Limb (tissue), 2 donors: ENCODE data around the gene TAF6.

ENCODE experiments used
- DNase-seq, 2 donors: peaks; one replicate each; pipeline ENCODE4 v3.0.0-alpha.2; 2016; ENCODE audit errors: extremely low spot score in 2 of 2

TAF6 gene

DNA sequence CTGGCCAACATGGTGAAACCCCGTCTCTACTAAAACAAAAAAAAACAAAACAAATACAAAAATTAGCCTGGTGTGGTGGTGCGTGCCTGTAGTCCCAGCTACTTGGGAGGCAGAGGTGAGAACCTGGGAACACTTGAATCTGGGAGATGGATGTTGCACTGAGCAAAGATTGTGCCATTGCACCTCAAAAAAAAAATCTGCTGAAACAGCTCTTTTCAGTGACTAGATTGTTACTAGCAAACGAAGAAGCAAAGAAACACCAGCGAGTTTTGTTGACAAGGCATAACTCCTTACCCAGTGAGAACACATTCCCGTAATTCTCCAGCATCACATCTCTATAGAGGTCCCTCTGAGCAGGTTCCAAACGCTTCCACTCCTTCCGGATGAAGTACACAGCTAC, 44.3 kb downstream of the TAF6 start:
- DNase-seq, result no peak

GRCh38 chr7:100072462-100072861, 46.7 kb downstream of the TAF6 start:
- DNase-seq, result no peak

DNA sequence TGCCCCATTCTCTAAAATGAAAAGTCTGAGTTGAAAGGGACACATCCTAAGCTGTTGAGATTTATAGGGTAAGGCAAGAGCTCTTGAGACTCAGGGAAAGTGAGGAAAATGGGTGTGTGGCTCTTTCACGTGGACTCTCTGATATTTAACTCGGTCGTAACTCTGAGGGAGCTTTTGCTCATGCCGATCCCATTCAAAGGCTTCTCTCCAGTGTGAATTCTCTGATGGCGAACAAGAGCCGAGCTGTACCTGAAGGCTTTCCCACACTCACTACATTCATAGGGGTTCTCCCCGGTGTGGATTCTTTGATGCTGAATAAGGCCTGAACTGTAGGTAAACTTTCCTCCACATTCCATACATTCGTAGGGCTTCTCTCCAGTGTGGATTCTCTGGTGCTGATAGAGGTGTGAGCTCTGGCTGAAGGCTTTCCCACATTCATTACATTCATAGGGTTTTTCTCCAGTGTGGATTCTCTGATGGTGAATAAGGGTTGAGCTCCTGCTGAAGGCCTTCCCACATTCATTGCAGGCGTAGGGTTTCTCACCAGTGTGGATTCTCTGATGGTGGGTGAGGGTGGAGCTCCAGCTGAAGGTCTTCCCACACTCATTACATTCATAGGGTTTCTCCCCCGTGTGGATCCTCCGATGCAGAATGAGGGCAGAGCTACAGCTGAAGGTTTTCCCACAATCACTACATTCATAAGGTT, 48.0 kb downstream of the TAF6 start:
- no peak for DNase-seq

- DNase-seq, result no peak
Observed at GRCh38 chr7:100069991-100070390, 49.2 kb downstream of the TAF6 start.

DNA sequence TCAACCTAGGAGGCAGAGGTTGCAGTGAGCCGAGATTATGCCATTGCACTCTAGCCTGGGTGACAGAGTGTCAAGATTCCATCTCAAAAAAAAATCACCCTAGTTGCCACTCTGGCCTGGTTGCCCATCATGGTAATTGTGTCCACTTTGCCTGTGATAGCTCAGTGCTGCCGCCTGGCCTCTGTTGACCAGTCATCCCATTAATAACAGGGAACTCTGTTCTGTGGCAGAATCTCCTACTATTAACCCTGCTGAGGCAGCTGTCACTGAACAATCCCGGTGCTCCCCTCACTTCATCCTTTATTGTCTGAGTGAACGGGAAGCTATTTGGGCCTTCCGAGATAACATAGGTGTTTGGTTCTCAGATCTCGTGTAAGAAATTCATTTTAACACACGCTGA, 52.2 kb downstream of the TAF6 start:
- DNase-seq, result no peak

DNA sequence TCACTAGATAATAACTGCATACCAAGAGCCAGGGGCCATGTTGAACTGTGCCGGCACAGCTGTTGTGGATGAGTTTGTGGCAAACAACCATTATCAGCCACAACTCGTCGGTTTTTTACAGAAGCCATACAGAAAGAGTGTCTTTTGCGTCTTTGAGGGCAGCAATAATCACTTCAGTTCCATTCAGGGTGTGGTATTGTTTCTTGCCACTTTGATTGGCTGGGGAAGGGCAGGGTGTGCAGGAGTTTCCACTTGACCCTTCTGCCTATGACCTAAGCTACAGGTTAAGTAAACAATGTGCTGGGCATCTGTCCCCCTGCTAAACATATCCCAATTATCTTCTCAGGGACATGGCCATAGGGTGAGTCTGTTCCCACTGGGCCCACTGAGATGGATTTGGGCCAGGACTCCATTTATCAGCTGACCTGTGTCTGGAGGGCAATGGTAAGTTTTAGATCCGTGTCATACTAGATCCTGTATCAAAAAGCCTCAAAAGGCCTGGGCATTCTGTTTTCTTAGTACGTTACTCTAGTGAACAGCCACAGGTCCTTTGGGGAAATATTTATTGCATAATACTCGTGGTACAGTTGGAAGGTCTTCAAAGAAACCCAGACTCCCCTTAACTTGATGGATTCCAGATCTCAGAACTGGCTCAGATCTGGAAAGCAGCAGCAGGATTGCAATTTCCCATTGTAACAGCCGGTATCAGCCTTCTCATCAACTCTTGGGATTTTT, 53.5 kb downstream of the TAF6 start:
- DNase-seq, result no peak

DNA sequence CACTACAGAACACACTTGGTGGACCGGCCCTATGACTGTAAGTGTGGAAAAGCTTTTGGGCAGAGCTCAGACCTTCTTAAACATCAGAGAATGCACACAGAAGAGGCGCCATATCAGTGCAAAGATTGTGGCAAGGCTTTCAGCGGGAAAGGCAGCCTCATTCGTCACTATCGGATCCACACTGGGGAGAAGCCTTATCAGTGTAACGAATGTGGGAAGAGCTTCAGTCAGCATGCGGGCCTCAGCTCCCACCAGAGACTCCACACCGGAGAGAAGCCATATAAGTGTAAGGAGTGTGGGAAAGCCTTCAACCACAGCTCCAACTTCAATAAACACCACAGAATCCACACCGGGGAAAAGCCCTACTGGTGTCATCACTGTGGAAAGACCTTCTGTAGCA, 55.0 kb downstream of the TAF6 start:
- no peak for DNase-seq

GRCh38 chr7:100063376-100063775, 55.8 kb downstream of the TAF6 start:
- DNase-seq, result no peak

DNA sequence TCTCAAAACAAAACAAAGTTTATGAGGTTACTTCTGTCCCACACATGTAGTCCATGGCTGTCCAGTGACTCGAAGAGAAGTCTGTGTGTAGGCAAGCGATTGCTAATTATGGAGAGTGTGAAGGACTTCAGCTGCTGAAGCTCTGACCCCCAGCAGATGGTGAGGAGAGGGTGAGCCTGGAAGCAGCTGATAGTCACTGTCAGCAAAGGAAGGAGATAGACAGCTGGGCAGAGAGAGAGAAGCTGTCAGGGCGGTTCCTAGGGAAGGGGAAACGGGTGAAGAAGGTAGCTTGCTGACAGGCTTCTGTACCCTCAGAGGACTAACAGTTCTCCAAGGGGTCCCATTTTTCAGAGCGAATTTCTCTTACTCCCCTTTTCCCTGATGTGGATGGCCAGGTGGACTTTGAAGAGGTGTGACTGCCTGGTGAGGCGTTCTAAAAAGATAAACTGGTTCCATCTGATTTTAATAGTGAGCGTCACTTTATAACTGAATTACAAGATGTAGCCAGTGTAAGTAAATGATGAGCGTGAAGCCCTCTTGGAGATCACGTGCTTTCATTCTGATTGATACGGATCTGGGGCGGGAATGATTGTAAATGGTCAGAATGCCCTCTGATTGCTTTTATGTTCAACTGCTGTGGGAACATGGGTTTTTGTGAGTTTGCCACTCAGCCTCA, 57.5 kb downstream of the TAF6 start:
- peak in 1 of 2 donors; percentile 26 for DNase-seq

DNA sequence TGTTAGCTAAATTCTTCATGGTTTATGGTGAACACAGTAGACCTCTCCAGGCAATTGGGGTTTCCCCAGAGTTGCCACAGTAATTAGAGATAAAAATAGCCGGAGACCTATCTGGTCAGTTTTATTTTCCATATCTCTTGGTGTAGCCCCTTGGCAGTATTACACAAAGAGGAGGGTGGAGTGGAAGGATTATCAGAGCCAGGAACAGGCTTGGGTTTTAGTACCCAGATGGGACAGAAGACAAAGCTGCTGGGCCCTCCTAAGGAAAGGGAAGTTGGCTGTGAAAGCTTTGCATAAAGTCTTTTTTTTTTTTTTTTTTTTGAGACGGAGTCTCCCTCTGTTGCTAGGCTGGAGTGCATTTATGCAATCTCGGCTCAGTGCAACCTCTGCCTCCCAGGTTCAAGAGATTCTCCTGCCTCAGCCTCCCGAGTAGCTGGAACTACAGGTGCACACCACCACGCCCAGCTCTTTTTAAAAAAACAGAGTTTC, 59.9 kb downstream of the TAF6 start:
- DNase-seq, result no peak
